Activated naive CD4-positive, alpha-beta T cell treated with anti-CD3 and anti-CD28 coated beads, Interleukin-2, amount 50 U/mL, for 24 hours (primary cell): ENCODE measurements around the gene NEU4.
"Not testable (repeated sequence)": the region's sequence is repeated elsewhere in the genome, so short reads cannot be mapped to it uniquely, and the experiment has no call there.

Experiments
- H3K27ac Mint-ChIP-seq: one replicate; pipeline ENCODE4 v1.8.0; 2021; ENCODE audit warnings: mild to moderate bottlenecking, mixed read lengths
- H3K27me3 Mint-ChIP-seq: one replicate; pipeline ENCODE4 v1.8.0; 2021; ENCODE audit warnings: mixed read lengths
- H3K36me3 Mint-ChIP-seq: one replicate; pipeline ENCODE4 v1.8.0; 2021; ENCODE audit warnings: mixed read lengths
- H3K4me1 Mint-ChIP-seq: one replicate; pipeline ENCODE4 v1.8.0; 2021; ENCODE audit warnings: mixed read lengths
- H3K4me3 Mint-ChIP-seq: one replicate; pipeline ENCODE4 v1.8.0; 2021; ENCODE audit warnings: mild to moderate bottlenecking, mixed read lengths
- H3K9me3 Mint-ChIP-seq: one replicate; pipeline ENCODE4 v1.8.0; 2021; ENCODE audit warnings: mixed read lengths

Gene NEU4

GRCh38 chr2:241791385-241791784, 17.6 kb upstream of the NEU4 start:
- not testable (repeated sequence) for H3K27me3 Mint-ChIP-seq, H3K27ac Mint-ChIP-seq, H3K9me3 Mint-ChIP-seq, H3K4me3 Mint-ChIP-seq, H3K36me3 Mint-ChIP-seq
- H3K4me1 Mint-ChIP-seq = peaks cover 21% of the 10 kb centered on the region

GRCh38 chr2:241793385-241793784, 15.6 kb upstream of the NEU4 start:
- Mint-ChIP-seq H3K4me1 (peaks cover 11% of the 10 kb centered on the region), H3K4me3 (no peak overlapping the region), H3K9me3 (no peaks in the 10 kb centered on the region), H3K27ac (no peak overlapping the region), H3K27me3 (no peaks in the 10 kb centered on the region), H3K36me3 (no peaks in the 10 kb centered on the region)

DNA sequence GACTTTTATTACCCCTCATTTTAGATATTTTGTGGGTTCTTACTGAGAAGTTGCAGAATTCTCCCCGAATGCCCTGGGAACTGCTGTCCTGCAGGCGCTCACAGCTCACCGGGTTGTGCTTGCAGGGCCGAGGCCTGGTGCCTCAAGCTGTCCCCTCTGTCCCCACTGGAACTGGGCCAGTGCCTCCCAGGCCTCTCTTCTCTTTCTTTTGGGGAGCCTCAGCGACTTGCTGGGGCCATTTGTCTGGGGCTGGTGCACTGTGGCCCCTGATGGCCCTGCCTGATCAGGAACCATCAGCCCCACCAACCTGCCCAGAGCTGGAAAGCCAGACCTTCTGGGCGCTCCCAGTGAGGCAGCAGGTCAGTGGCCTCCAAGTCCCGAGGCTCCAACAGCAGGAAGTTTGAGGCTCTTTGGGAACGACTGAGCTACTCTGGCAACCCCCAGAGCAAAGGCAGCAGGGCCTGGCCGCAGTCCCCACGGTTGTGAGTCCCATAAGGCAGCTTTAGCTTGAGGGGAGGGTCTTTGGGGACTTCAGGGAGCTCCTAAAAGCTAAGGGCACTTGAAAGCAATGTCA, 14.7 kb upstream of the NEU4 start:
- no peak overlapping the region for H3K4me3 Mint-ChIP-seq
- H3K4me1 Mint-ChIP-seq = peaks cover 2% of the 10 kb centered on the region
- H3K9me3 Mint-ChIP-seq = no peaks in the 10 kb centered on the region
- H3K36me3 Mint-ChIP-seq = no peaks in the 10 kb centered on the region
- H3K27me3 Mint-ChIP-seq = no peaks in the 10 kb centered on the region
- H3K27ac Mint-ChIP-seq = no peak overlapping the region

- Mint-ChIP-seq H3K4me3 (no peak overlapping the region), H3K27me3 (no peaks in the 10 kb centered on the region), H3K4me1 (no peaks in the 10 kb centered on the region), H3K27ac (no peak overlapping the region), H3K9me3 (no peaks in the 10 kb centered on the region), H3K36me3 (no peaks in the 10 kb centered on the region)
Measured at GRCh38 chr2:241795021-241795999, 13.7 kb upstream of the NEU4 start.

DNA sequence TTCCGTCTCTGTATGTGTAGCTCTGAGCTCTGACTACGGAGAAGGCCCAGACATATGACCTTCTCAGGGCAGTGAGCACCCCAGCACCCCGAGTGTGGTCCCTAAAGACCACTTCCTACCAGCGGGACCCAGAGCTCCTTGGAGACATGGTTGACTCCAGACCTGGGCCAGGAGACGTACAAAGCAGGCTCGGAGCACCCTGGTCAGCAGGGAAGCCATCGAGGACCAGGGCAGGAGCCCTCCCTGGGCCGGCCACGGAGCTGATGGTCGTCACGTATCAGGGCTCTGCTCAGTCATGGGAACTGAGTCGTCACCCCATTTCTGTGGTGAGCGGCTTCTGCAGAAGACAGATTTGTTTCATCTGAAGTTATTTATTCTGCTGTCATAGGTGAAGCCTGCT, 12.8 kb upstream of the NEU4 start:
- Mint-ChIP-seq H3K4me3 (no peak overlapping the region), H3K27ac (no peak overlapping the region), H3K9me3 (no peaks in the 10 kb centered on the region), H3K36me3 (no peaks in the 10 kb centered on the region), H3K27me3 (no peaks in the 10 kb centered on the region), H3K4me1 (no peaks in the 10 kb centered on the region)

DNA sequence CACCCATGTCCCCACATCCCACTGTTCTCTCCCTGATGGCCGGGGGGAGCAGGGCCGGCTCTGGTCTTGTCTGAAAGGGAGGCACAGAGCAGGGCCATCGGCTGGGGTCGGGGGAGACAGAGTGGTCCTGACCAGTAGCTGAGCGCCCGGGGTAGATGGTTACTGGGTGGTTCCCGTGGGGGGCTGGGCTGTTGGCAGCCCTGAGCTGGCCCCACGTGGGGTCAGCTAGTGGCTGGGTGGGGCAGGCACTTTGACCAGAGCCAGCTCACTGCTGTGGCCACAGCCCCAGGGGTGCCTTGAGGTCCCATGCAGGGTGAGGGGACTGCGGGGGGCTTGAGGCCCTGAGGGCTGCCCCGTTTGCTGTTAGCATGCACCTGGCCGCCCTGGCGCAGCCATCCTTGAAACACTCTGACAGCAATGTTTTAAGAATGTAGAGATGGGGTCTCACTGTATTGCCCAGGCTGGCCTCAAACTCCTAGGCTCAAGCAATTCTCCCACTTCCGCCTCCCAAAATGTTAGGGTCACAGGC, 12.3 kb upstream of the NEU4 start:
- H3K4me3 Mint-ChIP-seq = no peak overlapping the region
- no peak overlapping the region for H3K27ac Mint-ChIP-seq
- no peaks in the 10 kb centered on the region for H3K4me1 Mint-ChIP-seq
- no peaks in the 10 kb centered on the region for H3K9me3 Mint-ChIP-seq
- H3K36me3 Mint-ChIP-seq = no peaks in the 10 kb centered on the region
- no peaks in the 10 kb centered on the region for H3K27me3 Mint-ChIP-seq

DNA sequence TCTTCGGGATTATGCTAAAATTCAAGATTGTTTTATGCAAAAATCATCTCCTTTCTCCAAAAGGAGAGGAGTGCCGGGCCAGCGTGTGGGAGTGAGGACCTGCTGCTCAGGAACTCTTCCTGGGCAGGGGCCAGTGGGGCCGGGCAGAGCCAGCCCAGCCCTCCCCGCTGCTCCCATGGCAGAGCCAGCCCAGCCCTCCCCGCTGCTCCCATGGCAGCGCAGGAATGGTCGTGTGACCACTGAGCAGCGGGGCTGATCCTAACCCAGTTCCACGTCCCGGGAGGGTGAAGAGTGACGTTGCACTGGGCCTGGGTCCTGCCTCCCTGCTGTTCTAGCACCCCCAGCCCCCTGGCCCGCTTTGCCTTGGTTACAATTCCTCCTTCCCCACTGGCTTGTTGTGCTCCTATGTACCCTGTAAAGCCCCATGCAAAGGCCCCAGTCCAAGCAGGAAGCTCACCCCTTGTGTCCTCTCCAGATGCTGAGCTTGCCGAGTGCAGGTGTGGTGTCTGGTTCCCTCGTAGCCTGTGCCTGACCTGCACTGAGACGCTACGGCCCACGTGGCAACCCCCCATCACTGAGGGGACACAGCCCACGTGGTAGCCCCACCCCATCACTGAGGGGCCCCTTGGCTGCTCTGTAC, 11.4 kb upstream of the NEU4 start:
- H3K9me3 Mint-ChIP-seq = no peaks in the 10 kb centered on the region
- H3K27ac Mint-ChIP-seq = no peak overlapping the region
- no peaks in the 10 kb centered on the region for H3K36me3 Mint-ChIP-seq
- H3K27me3 Mint-ChIP-seq = no peaks in the 10 kb centered on the region
- no peaks in the 10 kb centered on the region for H3K4me1 Mint-ChIP-seq
- no peak overlapping the region for H3K4me3 Mint-ChIP-seq

DNA sequence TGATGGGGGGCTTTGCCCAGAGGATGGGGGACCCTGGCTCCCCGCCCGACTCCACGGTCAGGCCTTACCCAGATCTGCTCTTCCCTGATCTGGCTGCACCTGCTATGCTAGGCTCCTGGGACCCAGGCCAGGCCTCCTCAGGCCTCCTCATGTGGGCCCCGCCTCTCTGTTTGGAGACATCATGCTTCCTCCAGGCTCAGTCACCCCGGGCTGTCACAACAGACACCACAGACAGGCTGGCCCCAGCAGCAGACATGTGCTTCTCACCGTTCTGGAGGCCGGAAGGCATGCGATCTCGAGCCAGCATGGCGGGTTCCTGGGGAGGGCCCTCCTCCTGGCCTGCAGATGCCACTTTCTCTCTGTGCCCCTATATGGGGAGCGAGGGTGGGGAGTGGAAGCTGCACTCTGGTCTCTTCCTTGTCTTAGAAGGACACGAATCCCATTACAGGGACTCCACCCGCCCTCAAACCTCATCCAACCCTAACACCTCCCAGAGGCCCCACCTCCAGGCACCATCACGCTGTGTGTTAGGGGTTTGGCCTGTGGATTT, 10.8 kb upstream of the NEU4 start:
- Mint-ChIP-seq H3K9me3 (no peaks in the 10 kb centered on the region), H3K27ac (no peak overlapping the region), H3K27me3 (no peaks in the 10 kb centered on the region), H3K36me3 (no peaks in the 10 kb centered on the region), H3K4me3 (no peak overlapping the region), H3K4me1 (no peaks in the 10 kb centered on the region)

DNA sequence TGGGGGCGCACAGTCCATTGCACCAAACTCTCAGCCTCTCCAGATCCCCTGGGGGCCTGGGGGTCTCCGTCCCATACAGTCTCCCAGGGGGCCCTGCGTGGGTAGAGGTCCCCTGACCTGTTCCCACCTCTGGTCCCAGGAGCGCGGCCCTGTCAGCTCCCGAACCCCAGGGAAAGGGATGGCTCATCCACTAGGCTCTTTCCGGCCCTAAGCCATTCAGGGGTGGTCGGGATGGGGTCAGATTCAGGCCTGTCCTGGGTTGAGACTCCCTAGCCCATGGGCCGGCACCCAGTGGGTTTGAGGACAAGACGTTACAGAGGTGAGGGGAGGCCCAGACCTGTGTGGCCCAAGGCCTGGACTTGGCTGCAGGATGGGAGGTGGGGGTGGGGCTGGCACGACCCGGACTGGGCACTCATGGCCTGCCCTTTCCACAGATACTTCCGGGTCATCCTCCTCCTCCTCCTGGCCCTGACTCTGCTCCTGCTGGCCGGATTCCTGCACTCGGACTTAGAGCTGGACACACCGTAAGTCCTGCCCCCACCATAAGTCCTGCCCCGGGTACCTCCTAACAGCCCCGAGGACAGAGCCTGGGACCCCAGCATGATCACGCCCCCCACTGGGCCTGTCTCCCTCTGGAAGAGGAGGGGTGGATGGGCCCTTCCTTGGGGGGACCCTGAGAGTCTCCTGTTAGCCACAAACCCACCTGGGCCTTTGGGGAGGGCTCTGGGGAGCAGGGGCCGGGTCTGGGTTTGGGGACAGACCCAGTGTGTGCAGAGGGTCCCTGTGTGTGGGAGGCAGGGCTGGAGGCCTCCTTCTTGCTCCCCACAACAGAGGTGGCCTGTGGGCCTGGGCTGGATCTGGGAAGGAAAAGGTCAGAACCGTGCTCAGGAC, 10.1 kb upstream of the NEU4 start:
- Mint-ChIP-seq H3K27ac (no peak overlapping the region), H3K36me3 (no peaks in the 10 kb centered on the region), H3K4me1 (no peaks in the 10 kb centered on the region), H3K9me3 (no peaks in the 10 kb centered on the region), H3K4me3 (no peak overlapping the region), H3K27me3 (peaks cover 2% of the 10 kb centered on the region)

- Mint-ChIP-seq H3K27ac (no peak overlapping the region), H3K36me3 (no peaks in the 10 kb centered on the region), H3K4me3 (no peak overlapping the region), H3K9me3 (no peaks in the 10 kb centered on the region), H3K27me3 (peaks cover 2% of the 10 kb centered on the region), H3K4me1 (no peaks in the 10 kb centered on the region)
Measured at GRCh38 chr2:241799522-241800197, 9.3 kb upstream of the NEU4 start.

- H3K27me3 Mint-ChIP-seq, H3K4me3 Mint-ChIP-seq, H3K9me3 Mint-ChIP-seq, H3K4me1 Mint-ChIP-seq, H3K36me3 Mint-ChIP-seq, H3K27ac Mint-ChIP-seq: not testable (repeated sequence)
Measured at GRCh38 chr2:241800198-241800903, 8.6 kb upstream of the NEU4 start.

DNA sequence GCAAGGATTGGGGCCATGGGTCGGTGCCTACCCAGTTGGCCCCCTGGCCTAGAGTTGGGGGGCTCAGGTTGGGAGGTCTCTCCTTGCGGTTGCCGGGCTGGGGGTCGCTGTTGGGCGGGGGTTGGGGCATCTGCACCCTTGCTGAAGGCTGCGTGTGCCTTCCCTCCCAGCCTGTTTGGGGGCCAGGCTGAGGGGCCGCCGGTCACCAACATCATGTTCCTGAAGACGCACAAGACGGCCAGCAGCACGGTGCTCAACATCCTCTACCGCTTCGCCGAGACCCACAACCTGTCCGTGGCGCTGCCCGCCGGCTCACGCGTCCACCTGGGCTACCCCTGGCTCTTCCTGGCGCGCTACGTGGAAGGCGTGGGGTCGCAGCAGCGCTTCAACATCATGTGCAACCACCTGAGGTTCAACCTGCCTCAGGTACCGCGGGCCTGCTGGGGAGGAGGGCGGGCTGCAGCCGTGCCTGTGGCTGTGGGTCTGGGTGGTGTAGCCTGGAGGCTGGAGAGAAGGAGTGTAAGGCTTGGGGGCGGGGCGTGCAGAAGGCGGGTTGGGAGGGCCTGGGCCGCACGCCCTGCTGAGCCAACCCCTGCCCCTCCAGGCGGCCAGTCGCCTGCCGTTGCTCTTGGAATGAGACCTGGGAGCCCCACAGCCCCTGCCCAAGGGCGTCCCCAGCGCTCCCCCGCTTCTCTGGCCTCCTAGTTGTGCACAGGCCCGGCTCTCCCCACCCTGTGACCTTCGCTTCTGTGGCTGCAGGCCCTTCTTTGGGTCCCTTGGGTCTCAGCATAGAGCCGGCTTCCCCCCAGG, 7.2 kb upstream of the NEU4 start:
- H3K36me3 Mint-ChIP-seq = no peaks in the 10 kb centered on the region
- H3K4me1 Mint-ChIP-seq = no peaks in the 10 kb centered on the region
- no peak overlapping the region for H3K4me3 Mint-ChIP-seq
- H3K27ac Mint-ChIP-seq = no peak overlapping the region
- H3K27me3 Mint-ChIP-seq = peaks cover 2% of the 10 kb centered on the region
- H3K9me3 Mint-ChIP-seq = no peaks in the 10 kb centered on the region

DNA sequence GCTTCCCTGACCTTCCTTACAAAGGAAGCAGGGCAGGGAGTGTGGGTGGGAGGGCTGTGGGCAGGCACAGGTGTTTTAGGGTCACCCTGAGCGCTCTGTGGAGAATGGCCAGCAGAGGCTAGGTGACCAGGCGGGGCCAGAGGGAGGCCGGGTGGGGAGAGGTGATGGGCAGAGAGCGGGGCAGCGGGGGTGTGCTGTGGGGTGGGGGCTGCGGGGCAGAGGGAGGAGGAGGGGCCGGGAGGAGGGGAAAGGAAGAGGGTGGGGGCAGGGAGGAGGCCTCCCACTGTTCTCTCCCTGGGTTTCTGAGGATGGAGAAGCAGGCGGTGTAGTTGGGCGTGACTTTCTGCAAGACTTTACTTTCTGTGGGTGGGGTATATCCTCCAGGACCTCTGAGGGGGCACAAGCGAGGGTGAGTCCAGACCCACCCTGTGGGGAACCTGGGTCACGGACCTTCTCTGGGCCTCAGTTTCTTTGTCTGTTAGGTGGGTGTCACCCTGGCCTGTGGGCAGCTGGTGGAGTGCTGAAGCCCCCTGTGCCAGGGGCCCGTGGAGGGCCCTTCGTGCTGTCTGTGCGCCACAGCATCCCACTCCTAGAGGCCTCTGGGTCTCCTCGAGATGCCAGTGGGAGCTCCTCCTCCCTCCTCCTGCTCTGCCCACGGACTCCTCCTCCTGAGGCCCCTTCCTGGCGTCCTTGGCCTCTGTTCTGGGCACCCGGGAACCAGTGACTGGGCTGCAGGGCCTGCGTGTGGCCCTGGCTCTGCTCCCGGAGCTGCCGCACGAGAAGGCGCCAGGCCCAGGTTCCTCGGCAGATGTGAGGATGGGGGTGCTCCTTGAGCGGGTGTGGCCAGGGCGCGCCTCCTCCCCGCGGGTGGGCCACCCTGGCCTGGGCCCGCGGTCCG, 6.3 kb upstream of the NEU4 start:
- Mint-ChIP-seq H3K27me3 (peaks cover 2% of the 10 kb centered on the region), H3K4me1 (no peaks in the 10 kb centered on the region), H3K4me3 (no peak overlapping the region), H3K27ac (no peak overlapping the region), H3K9me3 (no peaks in the 10 kb centered on the region), H3K36me3 (no peaks in the 10 kb centered on the region)
